Stimulated activated effector memory CD8-positive, alpha-beta T cell treated with anti-CD3 and anti-CD28 coated beads, Interleukin-12 subunit alpha, Interleukin-12 subunit beta, amount 100 ng/mL, for 72 hours (primary cell): ENCODE results near the gene CDR2.
"Not testable (repeated sequence)": the region's sequence is repeated elsewhere in the genome, so short reads cannot be mapped to it uniquely, and the experiment has no call there.

ENCODE experiments used
- ATAC-seq: fragments of 150-1000 bp; cut with Tn5 transposase; 2 replicates; pipeline ENCODE4 v1.10.0; 2021
- DNase-seq, 2 donors: peaks; one replicate each; pipeline ENCODE4 v3.0.0; 2021 to 2022; ENCODE audit warnings: low spot score in 2 of 2
- H3K27ac Mint-ChIP-seq: one replicate; pipeline ENCODE4 v1.8.0; 2022; ENCODE audit warnings: mild to moderate bottlenecking, mixed read lengths
- H3K36me3 Mint-ChIP-seq: one replicate; pipeline ENCODE4 v1.8.0; 2022; ENCODE audit warnings: mild to moderate bottlenecking, mixed read lengths
- H3K4me1 Mint-ChIP-seq: one replicate; pipeline ENCODE4 v1.8.0; 2022; ENCODE audit warnings: mixed read lengths
- H3K4me3 Mint-ChIP-seq: one replicate; pipeline ENCODE4 v1.8.0; 2022; ENCODE audit warnings: mild to moderate bottlenecking, mixed read lengths
- H3K9me3 Mint-ChIP-seq: one replicate; pipeline ENCODE4 v1.8.0; 2022; ENCODE audit warnings: mixed read lengths

The CDR2 gene

DNA sequence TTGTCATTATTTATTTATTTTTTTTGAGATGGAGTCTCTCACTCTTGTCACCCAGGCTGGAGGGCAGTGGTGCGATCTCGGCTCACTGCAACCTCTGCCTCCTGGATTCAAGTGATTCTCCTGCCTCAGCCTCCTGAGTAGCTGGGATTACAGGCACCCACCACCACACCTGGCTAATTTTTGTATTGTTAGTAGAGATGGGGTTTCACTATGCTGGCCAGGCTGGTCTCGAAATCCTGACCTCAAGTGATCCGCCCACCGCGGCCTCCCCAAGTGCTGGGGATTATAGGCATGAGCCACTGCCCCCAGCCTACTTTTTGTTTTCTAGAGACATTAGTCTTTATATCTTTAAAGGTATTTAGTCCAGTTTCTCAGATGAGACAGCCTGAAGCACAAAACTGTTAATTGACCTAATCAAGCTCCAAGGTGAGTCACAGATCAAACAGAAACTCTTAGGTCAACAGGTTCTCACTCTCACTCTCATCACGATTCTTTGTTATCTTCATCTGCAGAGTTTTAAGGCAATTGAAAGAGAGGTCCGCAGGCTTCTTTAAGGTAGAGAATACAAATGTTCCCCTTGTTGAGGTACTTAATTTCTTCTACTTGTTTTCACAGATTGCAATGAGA lies 6.1 kb downstream of the CDR2 start:
- peak overlapping the region; percentile 40 for H3K27ac Mint-ChIP-seq
- H3K36me3 Mint-ChIP-seq, result peaks cover 47% of the 10 kb centered on the region
- not testable (repeated sequence) for DNase-seq, H3K9me3 Mint-ChIP-seq, H3K4me3 Mint-ChIP-seq, ATAC-seq
- peaks cover 69% of the 10 kb centered on the region for H3K4me1 Mint-ChIP-seq

GRCh38 chr16:22366889-22367288 lies 7.5 kb downstream of the CDR2 start:
- Mint-ChIP-seq H3K27ac (peak overlapping the region; percentile 58), H3K4me1 (peaks cover 56% of the 10 kb centered on the region), H3K9me3 (no peaks in the 10 kb centered on the region), H3K4me3 (no peak overlapping the region), H3K36me3 (peaks cover 47% of the 10 kb centered on the region)
- ATAC-seq (no peak), DNase-seq (no peak)

- Mint-ChIP-seq H3K4me3 (no peak overlapping the region), H3K36me3 (peaks cover 48% of the 10 kb centered on the region), H3K4me1 (peaks cover 53% of the 10 kb centered on the region), H3K27ac (peak overlapping the region; percentile 58), H3K9me3 (no peaks in the 10 kb centered on the region)
- ATAC-seq, result no peak
- no peak for DNase-seq
Observed at GRCh38 chr16:22366371-22366770, 8.0 kb downstream of the CDR2 start.

DNA sequence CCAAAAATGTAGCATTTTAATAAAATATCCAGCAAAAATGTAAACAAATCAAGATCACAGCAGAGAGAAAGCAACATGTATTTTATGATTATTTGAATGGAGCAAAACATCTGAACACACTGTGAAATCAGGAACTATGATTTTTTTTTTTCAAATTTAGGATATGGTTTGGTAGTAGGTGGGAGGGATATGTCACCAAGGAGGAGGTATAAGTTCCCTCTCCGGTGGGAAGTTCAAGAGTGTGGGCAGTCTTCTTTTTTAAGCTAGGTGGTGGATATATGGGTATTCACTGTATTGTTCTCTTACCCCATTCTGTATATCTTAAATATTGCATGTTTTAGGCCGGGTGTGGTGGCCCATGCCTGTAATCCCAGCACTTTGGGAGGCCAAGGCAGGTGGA lies 10.2 kb downstream of the CDR2 start:
- no peak for ATAC-seq
- Mint-ChIP-seq H3K4me3 (no peak overlapping the region), H3K9me3 (no peaks in the 10 kb centered on the region), H3K27ac (no peak overlapping the region), H3K4me1 (peaks cover 49% of the 10 kb centered on the region), H3K36me3 (peaks cover 65% of the 10 kb centered on the region)
- DNase-seq, result no peak

- no peak overlapping the region for H3K4me3 Mint-ChIP-seq
Observed at GRCh38 chr16:22360963-22361659, 13.3 kb downstream of the CDR2 start.

GRCh38 chr16:22359679-22360078 lies 14.7 kb downstream of the CDR2 start:
- ATAC-seq, result no peak
- no peaks in the 10 kb centered on the region for H3K9me3 Mint-ChIP-seq

More at GRCh38 chr16:22360963-22361659, 13.3 kb downstream of the CDR2 start:
- H3K36me3 Mint-ChIP-seq, result peaks cover 62% of the 10 kb centered on the region
- DNase-seq (no peak), ATAC-seq (peak; percentile 55)
- peaks cover 47% of the 10 kb centered on the region for H3K4me1 Mint-ChIP-seq
- peak overlapping the region; percentile 82 for H3K27ac Mint-ChIP-seq
- H3K9me3 Mint-ChIP-seq, result no peaks in the 10 kb centered on the region

GRCh38 chr16:22358000-22358399 lies 16.4 kb downstream of the CDR2 start:
- peak overlapping the region; percentile 94 for H3K27ac Mint-ChIP-seq
- peaks cover 42% of the 10 kb centered on the region for H3K36me3 Mint-ChIP-seq
- peaks cover 63% of the 10 kb centered on the region for H3K4me1 Mint-ChIP-seq
- DNase-seq (no peak), ATAC-seq (peak; percentile 40)
- H3K9me3 Mint-ChIP-seq, result no peaks in the 10 kb centered on the region
- H3K4me3 Mint-ChIP-seq, result peak overlapping the region; percentile 43

More at GRCh38 chr16:22359679-22360078, 14.7 kb downstream of the CDR2 start:
- H3K36me3 Mint-ChIP-seq, result peaks cover 59% of the 10 kb centered on the region
- peaks cover 47% of the 10 kb centered on the region for H3K4me1 Mint-ChIP-seq
- H3K4me3 Mint-ChIP-seq, result no peak overlapping the region
- peak overlapping the region; percentile 94 for H3K27ac Mint-ChIP-seq
- no peak for DNase-seq

DNA sequence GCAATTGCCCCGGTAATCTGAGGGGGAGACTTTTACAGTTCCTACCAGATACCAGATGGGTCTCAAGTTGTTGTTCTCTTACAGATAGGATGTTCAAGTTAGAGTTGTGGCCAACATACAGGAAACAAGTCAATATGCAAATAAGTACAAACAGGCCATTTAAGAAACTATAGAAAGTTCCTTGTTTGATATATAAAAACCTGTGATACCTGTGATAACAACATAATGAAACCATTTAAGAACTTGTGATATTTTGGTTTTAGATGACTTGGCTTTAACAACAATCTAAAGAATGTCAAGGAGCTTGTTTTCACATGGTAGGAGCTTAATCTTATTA lies 16.8 kb downstream of the CDR2 start:
- Mint-ChIP-seq H3K9me3 (no peaks in the 10 kb centered on the region), H3K36me3 (peaks cover 38% of the 10 kb centered on the region), H3K4me1 (peaks cover 64% of the 10 kb centered on the region), H3K4me3 (peak overlapping the region; percentile 43), H3K27ac (peak overlapping the region; percentile 94)
- ATAC-seq, result peak; percentile 69
- no peak for DNase-seq

GRCh38 chr16:22356930-22357634 lies 17.3 kb downstream of the CDR2 start:
- Mint-ChIP-seq H3K36me3 (peaks cover 33% of the 10 kb centered on the region), H3K27ac (peak overlapping the region; percentile 94), H3K9me3 (no peaks in the 10 kb centered on the region), H3K4me3 (peak overlapping the region; percentile 43), H3K4me1 (peaks cover 64% of the 10 kb centered on the region)
- peak; percentile 64 for ATAC-seq
- DNase-seq, result no peak

DNA sequence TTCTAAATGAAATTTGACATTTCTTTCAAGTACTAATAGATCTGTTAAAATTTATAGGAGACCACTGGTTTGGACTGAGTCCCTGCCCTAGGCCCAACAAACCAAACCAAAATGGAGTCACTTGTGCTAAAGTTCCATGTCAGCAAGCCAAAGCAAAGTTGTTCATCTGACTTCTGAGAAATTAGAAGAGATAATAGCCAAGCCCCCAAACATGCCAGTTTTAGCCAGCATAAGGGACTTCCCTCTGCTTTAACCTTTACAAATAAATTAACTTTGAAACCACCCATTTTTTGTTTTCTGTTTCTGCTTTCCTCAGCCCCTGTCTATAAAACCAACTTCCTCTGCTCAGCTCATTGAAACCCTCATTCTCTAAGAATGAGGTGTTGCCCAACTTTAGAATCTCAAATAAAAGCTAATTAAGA lies 18.9 kb downstream of the CDR2 start:
- ATAC-seq (peak; percentile 36), DNase-seq (no peak)
- peaks cover 17% of the 10 kb centered on the region for H3K36me3 Mint-ChIP-seq
- H3K9me3 Mint-ChIP-seq, result no peaks in the 10 kb centered on the region
- peak overlapping the region; percentile 32 for H3K27ac Mint-ChIP-seq
- peaks cover 57% of the 10 kb centered on the region for H3K4me1 Mint-ChIP-seq
- no peak overlapping the region for H3K4me3 Mint-ChIP-seq

GRCh38 chr16:22353933-22354541 lies 20.4 kb downstream of the CDR2 start:
- Mint-ChIP-seq H3K4me3 (peak overlapping the region; percentile 11), H3K27ac (peak overlapping the region; percentile 86), H3K36me3 (peaks cover 23% of the 10 kb centered on the region), H3K9me3 (no peaks in the 10 kb centered on the region), H3K4me1 (peaks cover 48% of the 10 kb centered on the region)
- ATAC-seq (no peak), DNase-seq (no peak)

GRCh38 chr16:22353191-22353919 lies 21.1 kb downstream of the CDR2 start:
- no peaks in the 10 kb centered on the region for H3K9me3 Mint-ChIP-seq
- peak overlapping the region; percentile 86 for H3K27ac Mint-ChIP-seq
- H3K36me3 Mint-ChIP-seq, result peaks cover 30% of the 10 kb centered on the region
- H3K4me1 Mint-ChIP-seq, result peaks cover 47% of the 10 kb centered on the region
- ATAC-seq, result peak; percentile 82
- DNase-seq, result no peak
- H3K4me3 Mint-ChIP-seq, result peak overlapping the region; percentile 11

DNA sequence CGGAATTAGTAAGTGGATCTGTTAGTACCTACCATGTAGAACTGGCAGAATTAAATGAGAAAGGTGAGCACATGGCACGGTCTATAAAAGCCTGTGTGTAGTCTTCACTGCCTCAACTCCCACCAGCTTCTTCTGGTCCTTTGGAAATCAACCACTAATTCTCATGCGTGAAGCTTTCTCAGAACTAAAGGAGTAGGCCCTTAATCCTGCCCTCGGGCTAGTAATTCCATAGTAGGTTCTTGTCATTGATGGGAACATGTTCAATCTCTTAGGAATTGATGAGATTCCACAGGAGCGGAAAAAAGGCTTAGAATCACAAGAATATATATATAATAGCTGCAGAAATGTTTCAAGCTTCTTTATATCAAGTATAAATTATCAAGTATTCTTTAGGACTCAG lies 21.7 kb downstream of the CDR2 start:
- ATAC-seq (no peak), DNase-seq (no peak)
- peaks cover 36% of the 10 kb centered on the region for H3K36me3 Mint-ChIP-seq
- H3K4me1 Mint-ChIP-seq, result peaks cover 41% of the 10 kb centered on the region
- peak overlapping the region; percentile 86 for H3K27ac Mint-ChIP-seq
- no peaks in the 10 kb centered on the region for H3K9me3 Mint-ChIP-seq
- no peak overlapping the region for H3K4me3 Mint-ChIP-seq

- peaks cover 35% of the 10 kb centered on the region for H3K4me1 Mint-ChIP-seq
Observed at GRCh38 chr16:22352140-22352539, 22.3 kb downstream of the CDR2 start.

DNA sequence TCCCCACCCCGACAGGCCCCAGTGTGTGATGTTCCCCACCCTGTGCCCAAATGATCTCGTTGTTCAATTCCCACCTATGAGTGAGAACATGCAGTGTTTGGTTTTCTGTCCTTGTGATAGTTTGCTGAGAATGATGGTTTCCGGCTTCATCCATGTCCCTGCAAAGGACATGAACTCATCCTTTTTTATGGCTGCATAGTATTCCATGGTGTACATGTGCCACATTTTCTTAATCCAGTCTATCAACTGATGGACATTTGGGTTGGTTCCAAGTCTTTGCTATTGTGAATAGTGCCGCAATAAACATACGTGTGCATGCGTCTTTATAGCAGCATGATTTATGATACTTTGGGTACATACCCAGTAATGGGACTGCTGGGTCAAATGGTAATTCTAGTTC lies 23.4 kb downstream of the CDR2 start:
- H3K36me3 Mint-ChIP-seq, result peaks cover 51% of the 10 kb centered on the region
- DNase-seq, result not testable (repeated sequence)
- peaks cover 31% of the 10 kb centered on the region for H3K4me1 Mint-ChIP-seq

More at GRCh38 chr16:22352140-22352539, 22.3 kb downstream of the CDR2 start:
- H3K36me3 Mint-ChIP-seq, result peaks cover 42% of the 10 kb centered on the region
- ATAC-seq (no peak), DNase-seq (no peak)
- H3K27ac Mint-ChIP-seq, result no peak overlapping the region
- no peaks in the 10 kb centered on the region for H3K9me3 Mint-ChIP-seq
- no peak overlapping the region for H3K4me3 Mint-ChIP-seq

More for the DNA sequence above, 23.4 kb downstream of the CDR2 start:
- not testable (repeated sequence) for ATAC-seq, H3K4me3 Mint-ChIP-seq, H3K9me3 Mint-ChIP-seq, H3K27ac Mint-ChIP-seq
